BJ (cell line): ENCODE measurements around the gene ECM1. TPM values are rescaled to one million over a fixed set of nuclear protein-coding genes. Genes with fewer than 3 reads are reported as not detected.

ENCODE experiments used
- CTCF ChIA-PET: fragments of 350-600 bp; formaldehyde crosslinking; extraction: SDS; loops from one replicate; lab custom pipeline; 2021; ENCODE audit warnings: antibody characterized with exemption, inconsistent platforms; lab: Yijun Ruan, JAX
- POLR2A ChIA-PET: fragments of 300-600 bp; sonication (Branson Sonifier 250); formaldehyde crosslinking; extraction: SDS; loops from one replicate; lab custom pipeline; 2021; ENCODE audit warnings: antibody characterized with exemption; lab: Charles Lee
- DNase-seq: peaks from one replicate; pipeline ENCODE4 v3.0.0-alpha.2; 2011; ENCODE audit warnings: low read depth
- H3K27me3 ChIP-seq: 2 replicates; pipeline ENCODE4 v1.6.0; 2011; ENCODE audit warnings: low read length; ENCODE audit not compliant: control insufficient read depth, insufficient read depth
- H3K36me3 ChIP-seq: 2 replicates; pipeline ENCODE4 v1.5.1; 2011; ENCODE audit warnings: low read length; ENCODE audit not compliant: control insufficient read depth, insufficient read depth
- H3K4me3 ChIP-seq: 2 replicates; pipeline ENCODE4 v1.5.1; 2011; ENCODE audit warnings: low read depth, mild to moderate bottlenecking, control low read depth, low read length
- CTCF ChIP-seq: IDR thresholded peaks from 2 replicates; pipeline ENCODE4 v1.5.1; 2011; ENCODE audit warnings: low read depth, mild to moderate bottlenecking, control low read depth, inconsistent platforms, low read length, moderate library complexity; ENCODE audit not compliant: insufficient read depth
- polyA plus RNA-seq: library from polyadenylated mRNA; depleted of rRNA; stranded (reverse); fragments of >200 nt; gene quantifications from 2 replicates; pipeline ENCODE4 v1.2.3, GENCODE V29; 2011

Gene ECM1
- polyA plus RNA-seq, 1 experiment, result 204 TPM

GRCh38 chr1:150514260-150514659 lies 6.4 kb downstream of the ECM1 start:
- no peak for DNase-seq
- POLR2A ChIA-PET, result no interaction called here
- CTCF ChIA-PET, result interaction anchor here (1.4 to 4.9 kb wide), 3 partner anchors 13 to 46 kb away, joined by 4 to 37 read pairs (median 8); no protein-coding TSS in a partner anchor
- Histone ChIP-seq H3K4me3 (no peak overlapping the region), H3K27me3 (no peaks in the 10 kb centered on the region), H3K36me3 (peaks cover 6% of the 10 kb centered on the region)
- TF ChIP-seq CTCF, result no peak

- H3K36me3 ChIP-seq, result peaks cover 5% of the 10 kb centered on the region
- CTCF ChIA-PET, result interaction anchor here (0.6 to 4.9 kb wide), 6 partner anchors 16 to 737 kb away, joined by 3 to 37 read pairs (median 3); partner anchors contain the start of gene TARS2
- peak overlapping the region; percentile 61 for H3K4me3 ChIP-seq
- TF ChIP-seq CTCF, result no peak
- POLR2A ChIA-PET, result interaction anchor here (0.6 to 1.1 kb wide), 2 partner anchors 10 to 18 kb away, joined by 4 read pairs; no protein-coding TSS in a partner anchor
- no peaks in the 10 kb centered on the region for H3K27me3 ChIP-seq
- DNase-seq, result no peak
Observed at GRCh38 chr1:150514913-150515327, 7.0 kb downstream of the ECM1 start.

GRCh38 chr1:150515328-150516049 lies 7.6 kb downstream of the ECM1 start, which contains the start of gene FALEC:
FALEC (plus strand) TSS chr1:150515752.
- peak within 1 kb of the TSS; percentile 61 for H3K4me3 ChIP-seq
- peak; percentile 77 for DNase-seq
- peaks cover 5% of the 10 kb centered on the region for H3K36me3 ChIP-seq
- 0 out of 2 replicates have a peak, but pooled peaks have one; percentile 3 for TF ChIP-seq CTCF
- H3K27me3 ChIP-seq, result no peaks in the 10 kb centered on the region
- CTCF ChIA-PET, result interaction anchor here (0.6 to 4.9 kb wide), 8 partner anchors 17 to 736 kb away, joined by 3 to 37 read pairs (median 3); partner anchors contain the start of gene TARS2
- POLR2A ChIA-PET, result interaction anchor here (0.5 to 1.2 kb wide), 5 partner anchors 8 to 250 kb away, joined by 3 to 14 read pairs (median 4); partner anchors contain the start of genes CTSS and ECM1

- Histone ChIP-seq H3K27me3 (no peaks in the 10 kb centered on the region), H3K36me3 (peaks cover 5% of the 10 kb centered on the region), H3K4me3 (peak overlapping the region; percentile 61)
- ChIA-PET CTCF (interaction anchor here (0.8 to 4.9 kb wide), 8 partner anchors 9 to 153 kb away, joined by 3 to 37 read pairs (median 3); partner anchors contain the start of gene TARS2), POLR2A (interaction anchor here (0.5 to 1.2 kb wide), 5 partner anchors 8 to 249 kb away, joined by 3 to 14 read pairs (median 4); partner anchors contain the start of genes CTSS and ECM1)
- no peak for DNase-seq
- 0 out of 2 replicates have a peak, but pooled peaks have one; percentile 16 for TF ChIP-seq CTCF
Observed at GRCh38 chr1:150516050-150516591, 8.2 kb downstream of the ECM1 start.
